ENCODE results near the gene TUBG1. TPM values are rescaled to one million over a fixed set of nuclear protein-coding genes. Genes with fewer than 3 reads are reported as not detected.

TUBG1 gene
- total and polyA plus RNA-seq, 10 donors: 9.5 to 33.8 (median 22.9) TPM

GRCh38 chr17:42573095-42573494 lies 36.4 kb upstream of the TUBG1 start:
- WGBS, 5 donors: 68 to 84% (median 79%) methylated on average over 4 of the region's 4 CpGs
- no peak for DNase-seq
- H3K4me1 ChIP-seq: peaks cover 13 to 76% (median 35%) of the 10 kb centered on the region in 6 donors

GRCh38 chr17:42574463-42574862 lies 35.0 kb upstream of the TUBG1 start:
- Histone ChIP-seq H3K36me3 (peaks cover 0 to 76% (median 53%) of the 10 kb centered on the region in 6 donors), H3K9me3 (no peaks in the 10 kb centered on the region), H3K4me1 (peaks cover 13 to 76% (median 37%) of the 10 kb centered on the region in 6 donors), H3K4me3 (no peak overlapping the region), H3K27me3 (replicated peaks in 1 of 7) (no peaks in the 10 kb centered on the region), H3K27ac (no peak overlapping the region)
- intact Hi-C loops (cut with DNase I; ENCODE audit: low total_unique reads): no loop called here
- no peak for DNase-seq
- no peak for TF ChIP-seq POLR2A (IDR thresholded peaks at IDR 0.05)
- no peak for TF ChIP-seq CTCF (IDR thresholded peaks at IDR 0.05 in 8 of 11, conservative IDR thresholded peaks at IDR 0.05 in 3 of 11)
- no peak for TF ChIP-seq POLR2AphosphoS5 (IDR thresholded peaks at IDR 0.05)
- 69 to 87% (median 74%) methylated on average over 3 of the region's 3 CpGs for WGBS, 5 donors

More at GRCh38 chr17:42573095-42573494, 36.4 kb upstream of the TUBG1 start:
- no peak for TF ChIP-seq CTCF (IDR thresholded peaks at IDR 0.05 in 8 of 11, conservative IDR thresholded peaks at IDR 0.05 in 3 of 11)
- no peak for TF ChIP-seq POLR2A (IDR thresholded peaks at IDR 0.05)
- no peak for TF ChIP-seq POLR2AphosphoS5 (IDR thresholded peaks at IDR 0.05)
- Histone ChIP-seq H3K4me3 (no peak overlapping the region), H3K27me3 (replicated peaks in 1 of 7) (no peaks in the 10 kb centered on the region), H3K9me3 (no peaks in the 10 kb centered on the region), H3K36me3 (peaks cover 0 to 83% (median 65%) of the 10 kb centered on the region in 6 donors), H3K27ac (peak overlapping the region in 1 of 8 donors; percentile 11)
- intact Hi-C loops (cut with DNase I; ENCODE audit: low total_unique reads): no loop called here

GRCh38 chr17:42577140-42577531 lies 32.3 kb upstream of the TUBG1 start:
- Histone ChIP-seq H3K4me3 (peak overlapping the region; percentile 46 to 93 (median 72)), H3K36me3 (peaks cover 0 to 76% (median 52%) of the 10 kb centered on the region in 6 donors), H3K27me3 (replicated peaks in 1 of 7) (no peaks in the 10 kb centered on the region), H3K4me1 (peaks cover 13 to 71% (median 32%) of the 10 kb centered on the region in 6 donors), H3K27ac (peak overlapping the region in 7 of 8 donors; percentile 87 to 94 (median 90)), H3K9me3 (no peaks in the 10 kb centered on the region)
- no peak for DNase-seq
- intact Hi-C loops (cut with DNase I; ENCODE audit: low total_unique reads): no loop called here
- WGBS, 5 donors: 2 to 15% (median 12%) methylated on average over 13 to 18 of the region's 18 CpGs
- TF ChIP-seq CTCF (IDR thresholded peaks at IDR 0.05 in 8 of 11, conservative IDR thresholded peaks at IDR 0.05 in 3 of 11) (no peak), POLR2AphosphoS5 (IDR thresholded peaks at IDR 0.05) (no peak), POLR2A (IDR thresholded peaks at IDR 0.05) (no peak)

- 0 to 1% (median 0%) methylated on average over 29 to 52 of the region's 52 CpGs for whole genome bisulfite sequencing, 5 donors
- H3K4me3 ChIP-seq: peak within 1 kb of the TSS; percentile 46 to 93 (median 72)
Observed at GRCh38 chr17:42577532-42578281, 31.8 kb upstream of the TUBG1 start, which contains the start of gene PSMC3IP. Gene PSMC3IP, minus strand, starts transcription at chr17:42577729. Its CDS starts 43 bp downstream, at chr17:42577686.

More at GRCh38 chr17:42577532-42578281, 31.8 kb upstream of the TUBG1 start, which contains the start of gene PSMC3IP:
- H3K36me3 ChIP-seq: peaks cover 5 to 76% (median 52%) of the 10 kb centered on the region in 6 donors
- H3K4me1 ChIP-seq: peaks cover 13 to 66% (median 32%) of the 10 kb centered on the region in 6 donors
- peak; percentile 97 for DNase-seq
- intact Hi-C loops (cut with DNase I; ENCODE audit: low total_unique reads): no loop called here
- no peaks in the 10 kb centered on the region for H3K9me3 ChIP-seq
- TF ChIP-seq POLR2A (IDR thresholded peaks at IDR 0.05) (peak in 1 of 3 donors; percentile 40), POLR2AphosphoS5 (IDR thresholded peaks at IDR 0.05) (peak; percentile 95 to 96 (median 96)), CTCF (IDR thresholded peaks at IDR 0.05 in 8 of 11, conservative IDR thresholded peaks at IDR 0.05 in 3 of 11) (peak in 8 of 11 experiments; percentile 15 to 70 (median 50))
- H3K27me3 ChIP-seq (replicated peaks in 1 of 7): no peaks in the 10 kb centered on the region
- peak within 1 kb of the TSS; percentile 50 to 94 (median 90) for H3K27ac ChIP-seq

Measured in spleen (tissue), 11 donors.